Activated CD4-positive, CD25-positive, alpha-beta regulatory T cell (primary cell): ENCODE results near the gene TEX9.
"Not testable (repeated sequence)": the region's sequence is repeated elsewhere in the genome, so short reads cannot be mapped to it uniquely, and the experiment has no call there.

Experiments used
- DNase-seq, 4 experiments: peaks; one replicate each; lab custom pipeline; 2025; lab: John Stamatoyannopoulos, UW

Gene TEX9

DNA sequence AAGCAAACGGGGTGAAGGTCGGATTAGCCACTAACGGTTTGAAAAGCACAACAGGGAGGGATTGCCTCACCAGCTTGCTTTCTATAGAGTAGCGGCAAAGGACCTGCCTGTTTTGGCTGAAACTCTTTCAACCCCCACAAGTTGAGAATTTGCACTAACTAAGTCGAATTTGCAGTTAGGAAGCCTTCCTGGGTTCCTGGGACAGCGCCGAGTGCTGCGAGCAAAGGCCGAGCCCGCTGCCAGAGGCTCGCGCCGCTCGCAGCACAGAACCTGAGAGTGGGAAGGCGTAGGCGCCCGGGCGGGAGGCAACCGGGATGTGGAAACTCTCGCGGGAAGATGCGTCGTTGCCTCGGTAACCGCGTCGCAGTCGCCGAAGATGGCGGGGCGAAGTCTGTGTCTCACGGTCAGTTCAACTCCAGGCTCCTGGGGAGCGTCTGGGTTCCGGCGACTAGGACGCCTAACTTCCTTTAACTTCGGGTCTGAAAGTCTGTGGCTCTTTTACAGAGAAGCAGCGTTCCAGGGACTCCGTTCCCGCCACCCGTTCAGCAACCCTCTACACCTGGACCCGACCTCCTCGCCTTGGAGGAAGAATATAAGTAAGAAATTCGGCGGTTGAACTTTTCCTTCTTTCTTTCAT lies at the start of gene TEX9:
Gene TEX9 (plus strand): TSS at position 352 of the 637 bp plus-strand sequence. CDS start 25 bp downstream, at position 377.
- DNase-seq, result peak; percentile 8 to 58 (median 18)

DNA sequence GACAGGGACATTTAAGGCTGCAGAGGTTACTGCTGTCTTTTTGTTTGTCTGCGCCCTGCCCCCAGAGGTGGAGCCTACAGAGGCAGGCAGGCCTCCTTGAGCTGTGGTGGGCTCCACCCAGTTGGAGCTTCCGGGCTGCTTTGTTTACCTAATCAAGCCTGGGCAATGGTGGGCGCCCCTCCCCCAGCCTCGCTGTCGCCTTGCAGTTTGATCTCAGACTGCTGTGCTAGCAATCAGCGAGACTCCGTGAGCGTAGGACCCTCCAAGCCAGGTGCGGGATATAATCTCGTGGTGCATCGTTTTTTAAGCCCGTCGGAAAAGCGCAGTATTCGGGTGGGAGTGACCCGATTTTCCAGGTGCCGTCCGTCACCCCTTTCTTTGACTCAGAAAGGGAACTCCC lies 48.7 kb upstream of the TEX9 start:
- DNase-seq, result not testable (repeated sequence)

DNA sequence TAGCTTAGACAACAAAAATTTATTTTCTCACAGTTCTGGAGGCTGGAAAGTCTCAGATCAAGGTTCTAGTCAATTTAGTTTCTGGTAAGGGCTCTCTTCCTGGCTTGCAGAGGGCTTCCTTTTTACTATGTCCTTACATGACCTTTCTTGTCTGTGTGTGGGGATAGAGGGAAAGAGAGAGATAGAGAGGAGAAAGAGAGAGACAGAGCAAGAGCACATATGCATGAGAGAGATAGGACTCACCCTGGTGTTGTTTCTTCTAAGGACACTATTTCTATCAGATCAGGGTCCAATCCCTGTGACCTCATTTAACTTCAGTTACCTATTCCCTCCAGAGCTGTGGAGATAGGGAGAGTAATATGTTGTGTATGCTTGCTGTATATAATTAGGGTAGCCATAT lies 44.9 kb upstream of the TEX9 start:
- no peak for DNase-seq

DNA sequence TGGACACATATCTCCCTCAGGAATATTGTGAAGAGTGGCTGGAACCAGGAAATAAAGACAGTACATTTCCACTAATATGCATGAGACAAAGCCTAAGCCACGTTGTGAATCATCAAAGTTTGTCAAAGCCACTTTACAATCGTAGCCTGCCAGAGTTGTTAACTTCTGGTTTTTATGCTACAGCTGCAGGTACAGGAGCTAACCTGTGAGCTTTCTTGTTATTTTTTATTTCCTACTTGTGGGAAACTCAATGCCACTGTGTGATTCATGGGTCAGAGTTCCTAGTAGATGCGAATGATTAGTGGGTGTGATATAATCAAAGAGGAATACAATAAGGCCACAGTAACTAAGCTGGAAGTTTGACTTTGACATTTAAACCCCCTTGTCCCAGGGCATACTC lies 44.4 kb upstream of the TEX9 start:
- DNase-seq, result no peak

DNA sequence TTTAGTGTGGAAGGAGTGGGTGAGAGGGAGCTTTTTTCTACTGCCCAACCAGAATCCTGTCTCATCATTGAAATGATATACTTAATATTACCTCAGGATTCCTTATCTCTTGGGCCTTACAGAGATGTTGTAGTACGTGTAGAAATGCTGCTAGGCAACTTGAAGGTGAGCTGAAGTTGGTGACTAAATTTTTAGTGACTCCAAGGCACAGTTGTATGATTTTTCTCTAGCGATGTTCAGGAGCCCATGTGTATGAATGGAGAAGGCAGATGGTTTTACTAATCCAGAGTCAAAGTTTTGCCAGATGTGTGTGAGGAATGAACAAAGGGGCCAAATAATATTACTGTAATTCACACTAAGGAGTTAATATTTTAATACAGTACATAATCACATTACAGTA lies 42.8 kb upstream of the TEX9 start:
- no peak for DNase-seq

DNA sequence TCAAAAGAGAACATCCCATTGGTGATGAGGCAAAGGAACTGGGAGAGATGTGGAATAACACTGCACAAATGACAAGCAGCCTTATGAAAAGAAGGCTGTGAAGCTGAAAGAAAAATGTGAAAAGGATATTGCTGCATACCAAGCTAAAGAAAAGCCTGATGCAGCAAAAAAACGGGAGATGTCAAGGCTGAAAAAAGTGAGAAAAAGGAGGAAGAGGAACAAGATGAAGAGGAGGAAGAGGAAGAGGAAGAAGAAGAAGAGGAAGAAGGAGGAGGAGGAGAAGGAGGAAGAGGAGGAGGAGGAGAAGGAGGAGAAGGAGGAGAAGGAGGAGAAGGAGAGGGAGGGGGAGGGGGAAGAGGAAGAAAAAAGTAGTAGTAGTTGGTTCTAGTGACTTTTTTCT lies 41.8 kb upstream of the TEX9 start:
- DNase-seq, result no peak

DNA sequence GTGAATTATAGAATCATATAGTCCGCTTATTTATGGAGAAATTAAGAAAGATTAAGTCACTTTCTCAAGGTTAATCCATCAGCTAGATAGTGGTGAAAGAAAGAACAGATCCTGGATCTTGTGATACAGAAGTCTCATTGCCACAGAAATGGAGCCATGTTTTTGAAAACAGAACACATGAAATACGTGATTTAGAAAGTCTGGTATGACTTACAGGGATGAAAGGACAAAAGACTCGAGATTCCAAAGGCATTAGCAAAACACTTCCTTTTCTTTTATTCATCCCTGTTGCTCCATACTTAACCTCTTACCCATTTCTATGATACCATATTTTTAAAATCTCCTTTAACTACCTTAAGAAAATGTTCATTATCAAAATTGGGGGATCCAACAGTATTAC lies 40.0 kb upstream of the TEX9 start:
- DNase-seq, result no peak

DNA sequence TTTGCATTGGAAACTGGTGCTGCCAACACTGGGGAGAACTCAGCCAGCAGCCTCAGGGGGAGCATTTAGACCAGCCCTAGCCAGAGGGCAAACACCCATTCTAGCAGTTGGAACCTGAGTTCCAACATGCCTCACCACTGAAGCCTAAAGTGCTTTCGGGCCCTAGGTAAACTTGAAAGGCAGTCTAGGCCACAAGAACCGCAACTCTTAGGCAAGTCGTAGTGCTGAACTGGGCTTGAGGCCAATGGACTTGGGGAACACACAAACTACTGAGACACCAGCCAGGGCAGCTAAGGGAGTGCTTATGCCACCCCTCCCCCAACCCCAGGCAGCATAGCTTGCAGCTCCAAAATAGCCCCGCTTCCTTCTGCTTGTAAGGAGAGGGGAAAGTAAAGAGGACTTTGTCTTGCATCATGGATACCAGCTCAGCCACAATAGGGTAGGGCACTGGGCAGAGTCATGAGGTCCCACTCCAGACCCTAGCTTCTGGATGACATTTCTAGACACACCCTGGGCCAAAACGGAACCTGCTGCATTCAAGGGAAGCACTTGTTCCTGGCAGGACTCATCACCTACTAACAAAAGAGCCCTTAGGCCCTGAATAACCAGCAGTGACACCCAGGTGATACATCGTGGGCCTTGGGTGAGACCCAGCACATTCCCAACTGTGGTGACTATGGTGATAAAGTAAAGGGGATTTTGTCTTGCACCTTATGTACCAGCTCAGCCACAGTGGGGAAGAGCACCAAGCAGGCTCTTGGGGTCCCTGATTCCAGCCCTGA lies 37.3 kb upstream of the TEX9 start:
- DNase-seq, result no peak

DNA sequence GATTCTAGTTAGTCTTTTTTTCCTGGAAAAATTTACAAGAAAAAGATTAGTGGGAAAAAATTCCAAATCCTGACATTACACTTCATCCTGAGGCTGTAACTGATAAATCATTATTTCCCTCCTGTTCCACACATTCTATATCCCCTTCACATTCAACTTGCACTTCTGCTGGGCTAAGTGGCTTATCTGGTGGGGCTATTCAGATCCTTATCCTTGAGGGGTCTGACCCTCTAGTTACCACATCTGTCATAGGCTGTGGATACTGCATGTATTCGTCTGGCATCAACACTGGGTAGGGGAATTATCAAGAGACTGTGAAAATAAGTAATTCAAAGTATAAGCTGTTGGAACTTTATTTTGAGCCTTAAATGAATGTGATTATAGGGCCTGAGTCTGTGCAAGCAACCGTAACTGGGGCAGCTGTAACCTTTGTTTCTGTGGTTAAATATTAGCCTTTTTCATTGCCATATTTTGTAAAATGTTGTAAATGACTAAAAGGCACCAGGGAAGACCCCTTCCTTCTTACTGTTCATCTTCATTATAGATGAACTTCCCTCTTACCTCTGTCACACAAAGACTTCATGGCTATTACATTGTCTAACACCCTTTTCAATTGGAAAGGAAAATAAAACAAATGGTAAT lies 28.0 kb upstream of the TEX9 start:
- no peak for DNase-seq

DNA sequence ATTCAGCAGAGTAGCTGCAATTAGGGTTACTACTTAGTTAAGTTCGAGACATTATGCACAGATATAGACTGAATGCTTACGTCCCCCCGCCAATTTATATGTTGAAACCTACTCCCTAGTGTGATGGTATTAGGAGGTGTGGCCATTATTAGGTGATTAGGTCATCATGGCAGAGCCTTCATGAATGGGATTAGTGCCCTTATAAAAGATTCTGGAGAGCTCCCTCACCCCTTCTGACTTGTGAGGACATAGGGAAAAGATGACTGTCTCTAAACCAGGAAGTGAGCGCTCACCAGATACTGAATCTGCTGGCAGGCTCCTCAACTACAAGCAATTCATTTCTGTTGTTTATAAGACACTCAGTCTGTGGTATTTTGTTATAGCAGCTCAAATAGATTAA lies 25.6 kb upstream of the TEX9 start:
- DNase-seq, result no peak

DNA sequence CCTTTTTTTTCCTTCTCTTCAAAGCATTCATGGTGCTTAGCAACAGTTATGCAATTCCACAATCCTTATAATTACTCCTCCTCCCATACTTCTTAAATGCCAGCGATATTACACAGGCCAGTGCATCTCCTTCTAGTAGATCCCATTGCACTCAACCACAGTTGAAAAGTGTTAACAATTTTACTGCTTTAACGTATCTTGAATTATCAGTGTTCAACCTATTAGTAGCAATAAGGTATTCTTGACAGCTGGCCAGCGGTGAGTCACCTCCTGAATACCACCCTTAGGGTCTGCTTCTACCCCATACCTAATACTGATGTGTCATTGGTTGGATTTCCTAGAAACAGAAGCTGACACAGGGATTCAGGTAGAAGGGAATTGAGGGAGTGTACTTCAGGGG lies 24.0 kb upstream of the TEX9 start:
- no peak for DNase-seq

DNA sequence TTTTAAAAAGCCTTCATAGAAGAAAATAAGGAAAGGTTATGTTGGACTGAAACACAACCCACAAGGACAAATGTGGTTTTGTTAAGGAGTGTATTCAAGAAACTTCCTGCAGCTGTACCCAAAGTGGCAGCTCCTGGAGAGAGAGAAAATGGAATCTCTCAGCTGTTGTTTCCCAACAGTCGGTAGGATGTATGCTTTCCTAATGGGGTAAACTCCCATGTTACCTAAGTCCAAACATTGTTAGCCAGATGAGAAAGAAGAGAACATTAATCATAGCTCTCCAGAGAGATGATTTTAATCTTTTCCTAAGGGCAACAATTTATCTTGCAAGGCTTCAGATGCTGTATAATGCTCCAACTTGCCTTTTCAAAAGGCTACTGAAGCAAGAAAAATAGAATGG lies 22.6 kb upstream of the TEX9 start:
- DNase-seq, result no peak

DNA sequence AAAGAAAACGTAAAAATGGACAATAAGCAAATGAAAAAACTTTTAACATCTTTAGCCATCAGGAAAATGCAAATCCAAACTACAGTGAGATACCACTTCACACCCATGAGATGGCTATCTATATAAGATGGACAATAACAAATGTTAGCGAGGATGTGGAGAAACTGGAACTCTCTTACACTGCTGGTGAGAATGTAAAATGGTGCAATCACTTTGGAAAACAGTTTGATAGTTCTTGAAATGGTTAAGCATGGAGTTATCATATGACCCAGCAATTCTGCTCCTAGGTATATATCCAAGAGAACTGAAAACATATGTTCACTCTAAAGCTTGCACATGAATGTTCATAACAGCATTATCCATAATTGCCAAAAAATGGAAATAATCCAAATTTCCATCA lies 21.3 kb upstream of the TEX9 start:
- no peak for DNase-seq

DNA sequence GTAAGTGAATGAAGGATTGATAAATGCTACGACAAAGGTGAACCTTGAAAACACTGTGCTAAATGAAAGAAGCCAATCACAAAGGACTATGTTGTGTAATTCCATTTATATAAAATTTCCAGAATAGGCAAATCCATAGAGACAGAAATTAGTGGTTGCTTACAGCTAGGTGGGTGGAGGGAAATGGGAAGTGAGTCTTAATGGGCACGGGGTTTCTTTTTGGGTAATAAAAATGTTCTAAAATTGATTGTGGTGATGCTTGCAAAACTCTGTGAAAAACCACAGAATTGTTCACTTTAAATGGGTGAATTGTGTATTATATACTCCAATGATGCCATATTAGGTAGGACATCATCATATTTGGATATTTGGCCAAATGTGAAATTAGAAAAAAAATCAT lies 20.9 kb upstream of the TEX9 start:
- no peak for DNase-seq

DNA sequence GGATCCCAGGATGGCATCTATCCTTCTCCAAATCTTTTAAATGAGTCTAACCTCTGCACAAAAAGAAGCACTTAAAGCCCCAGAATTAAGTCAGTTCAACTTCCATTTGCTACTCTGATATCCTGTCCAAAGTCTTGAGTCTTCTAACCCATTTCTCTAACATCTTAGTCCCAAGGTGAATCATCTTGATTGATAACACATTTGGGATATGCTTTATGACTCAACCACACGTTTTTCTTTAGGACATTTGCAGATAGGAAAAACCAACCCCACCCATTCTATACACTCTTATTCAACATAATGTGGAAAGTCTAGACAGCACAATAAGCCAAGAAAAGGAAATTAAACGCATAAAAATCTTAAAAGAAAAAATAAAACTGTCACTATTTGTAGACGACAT lies 18.8 kb upstream of the TEX9 start:
- no peak for DNase-seq

DNA sequence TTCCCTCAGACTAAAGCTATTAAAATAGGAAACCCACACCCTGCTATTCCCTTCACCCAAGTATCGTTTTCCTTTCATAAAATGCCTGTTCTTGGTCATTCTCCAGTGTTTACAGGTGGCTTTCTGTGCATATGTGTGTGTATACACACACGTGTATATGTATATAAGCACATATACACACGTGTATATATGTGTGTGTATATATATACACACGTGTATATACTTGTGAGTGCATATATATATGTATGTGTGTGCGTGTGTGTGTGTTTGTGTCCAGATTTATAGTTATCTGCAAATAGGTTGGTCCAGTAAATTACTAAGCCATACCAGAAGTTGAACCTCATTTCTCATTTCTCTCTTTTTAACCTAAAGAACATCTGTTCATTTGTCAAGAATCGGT lies 15.7 kb upstream of the TEX9 start:
- DNase-seq, result no peak

DNA sequence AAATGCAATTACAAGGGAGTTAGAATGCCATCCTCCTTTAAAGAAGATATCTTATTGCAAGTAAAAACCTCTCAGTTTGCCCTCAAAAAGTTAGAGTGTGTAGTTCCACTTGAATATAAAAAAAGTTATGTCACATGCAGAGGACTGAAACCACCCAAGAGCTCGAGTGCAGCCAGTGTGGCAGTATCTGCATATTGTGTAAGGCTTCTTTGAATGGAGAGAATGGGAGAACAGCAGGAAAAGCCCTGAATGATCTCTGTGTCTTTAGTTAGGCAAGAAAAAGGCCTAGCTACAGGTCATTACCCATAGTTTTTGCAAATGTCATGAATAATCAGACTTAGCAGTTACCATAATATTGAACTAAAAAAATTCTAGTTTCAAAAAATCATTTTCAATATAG lies 13.9 kb upstream of the TEX9 start:
- DNase-seq, result no peak

DNA sequence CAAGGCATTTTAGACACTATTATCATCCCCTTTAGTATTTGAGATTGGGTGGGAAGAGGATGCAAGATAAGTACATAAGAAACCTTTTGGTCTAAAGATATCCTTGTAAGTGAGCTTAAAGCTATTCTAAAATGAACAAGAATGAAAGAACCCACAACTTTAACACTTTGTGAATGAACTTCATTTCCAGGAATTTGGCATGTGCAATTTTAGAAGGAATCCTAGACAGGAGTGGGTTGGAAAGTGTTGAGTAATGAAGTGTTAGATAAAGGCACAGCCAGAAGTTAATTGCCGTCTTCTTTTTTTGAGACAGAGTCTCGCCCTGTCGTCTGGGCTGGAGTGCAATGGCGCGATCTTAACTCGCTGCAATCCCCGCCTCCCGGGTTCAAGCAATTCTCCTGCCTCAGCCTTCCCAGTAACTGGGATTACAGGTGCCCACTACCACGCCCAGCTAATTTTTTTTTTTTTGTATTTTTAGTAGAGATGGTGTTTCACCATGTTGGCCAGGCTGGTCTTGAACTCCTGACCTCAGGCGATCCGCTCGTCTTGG lies 13.2 kb upstream of the TEX9 start:
- no peak for DNase-seq

DNA sequence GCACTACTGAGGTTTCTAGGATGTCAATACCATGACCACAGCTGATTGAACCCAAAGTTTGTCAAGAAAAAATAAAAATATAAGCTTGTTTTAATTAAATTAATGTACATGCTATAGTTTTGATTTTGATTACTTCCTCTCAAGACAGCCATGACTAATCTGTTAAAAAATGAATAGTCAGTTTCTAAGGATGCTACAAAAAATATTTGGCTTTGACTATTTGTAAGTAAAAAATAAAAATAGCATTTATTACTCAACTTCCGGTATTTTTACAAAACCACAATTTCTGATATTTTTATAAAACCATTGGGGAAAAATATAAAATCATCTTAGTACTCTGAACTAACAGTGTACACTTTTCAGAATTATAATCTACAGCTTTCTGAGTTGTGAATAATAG lies 12.1 kb upstream of the TEX9 start:
- DNase-seq, result no peak

DNA sequence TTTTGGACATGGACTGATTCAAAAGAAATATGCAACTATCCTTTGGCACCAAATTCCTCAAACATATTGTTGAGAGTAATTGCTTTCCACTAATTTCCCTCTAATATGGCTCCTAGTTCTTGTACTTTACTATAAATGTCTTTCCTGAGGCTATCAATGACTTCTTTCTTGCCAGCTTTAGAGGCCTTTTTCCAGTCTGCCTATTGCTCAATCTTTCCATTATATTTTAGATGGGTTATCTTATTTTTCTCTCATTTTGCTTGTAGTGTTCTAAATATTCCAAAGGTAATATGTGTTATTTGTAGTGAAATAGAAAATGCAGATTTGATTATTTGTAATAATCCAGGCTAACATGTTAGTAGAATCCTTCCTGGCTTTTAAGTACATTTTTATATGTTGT lies 11.5 kb upstream of the TEX9 start:
- no peak for DNase-seq

DNA sequence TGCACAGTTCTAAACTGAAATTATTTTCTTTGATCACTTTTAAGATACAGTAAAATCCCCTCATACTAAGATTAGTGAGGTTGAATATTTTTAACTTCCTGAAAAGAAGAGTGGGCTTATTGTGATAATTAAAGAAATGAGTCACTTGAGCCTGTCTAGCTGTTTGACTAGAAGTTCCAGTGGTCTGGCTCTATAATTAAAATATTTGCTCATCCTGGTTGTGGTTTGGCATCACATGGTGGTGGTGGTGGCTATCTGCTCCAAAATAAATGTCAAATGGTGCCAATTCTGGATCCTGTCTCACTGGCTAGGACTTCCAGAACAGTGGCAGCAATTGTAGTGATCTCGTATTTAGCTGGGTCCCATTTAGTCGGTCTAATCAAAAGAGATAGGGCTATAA lies 8.6 kb upstream of the TEX9 start:
- no peak for DNase-seq

DNA sequence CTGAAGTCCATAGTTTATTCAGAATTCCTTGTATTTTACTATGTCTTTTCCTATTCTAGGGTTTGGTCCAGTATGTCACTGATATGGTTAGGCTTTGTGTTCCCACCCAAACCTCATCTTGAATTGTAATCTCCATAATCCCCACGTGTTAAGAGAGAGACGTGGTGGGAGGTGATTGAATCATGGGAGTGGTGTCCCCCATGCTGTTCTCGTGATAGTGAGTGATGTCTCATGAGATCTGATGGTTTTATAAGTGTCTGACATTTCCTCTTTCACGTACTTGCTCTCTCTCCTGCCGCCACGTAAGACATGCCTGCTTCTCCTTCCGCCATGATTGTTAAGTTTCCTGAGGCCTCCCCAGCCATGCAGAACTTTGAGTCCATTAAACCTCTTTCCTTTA lies 6.6 kb upstream of the TEX9 start:
- DNase-seq, result no peak

DNA sequence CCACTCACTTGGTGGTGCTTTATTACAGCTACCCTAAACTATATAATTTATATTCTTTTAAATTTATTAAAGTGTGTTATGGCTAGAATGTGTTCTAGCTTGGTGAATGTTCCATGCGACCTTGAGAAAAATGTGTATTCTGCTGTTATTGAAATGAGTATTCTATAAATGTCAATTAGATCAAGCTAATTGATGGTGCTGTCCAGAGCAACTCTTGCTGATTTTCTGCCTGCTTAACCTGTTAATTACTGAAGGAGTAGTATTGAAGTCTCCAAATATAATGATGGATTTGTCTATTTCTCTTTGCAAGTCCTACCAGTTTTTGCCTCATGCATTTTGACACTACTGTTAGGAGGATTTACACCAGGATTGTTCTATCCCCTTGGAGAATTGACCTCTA lies 3.2 kb upstream of the TEX9 start:
- DNase-seq, result no peak
